HEK293 (cell line): ENCODE results near the gene KIF2C.

Experiments
- CTCF ChIA-PET: fragments of 350-600 bp; formaldehyde crosslinking; extraction: SDS; loops from one replicate; lab custom pipeline; 2021; ENCODE audit warnings: antibody characterized with exemption; lab: Yijun Ruan, JAX
- POLR2A ChIA-PET: fragments of 300-600 bp; formaldehyde crosslinking; extraction: SDS; loops from one replicate; lab custom pipeline; 2020; ENCODE audit warnings: antibody characterized with exemption, inconsistent platforms; lab: Yijun Ruan, JAX
- H3K27ac ChIP-seq: fragments of 200-500 bp; sonication (Bioruptor generic); 2 replicates; pipeline ENCODE4 v1.5.1; 2014; ENCODE audit warnings: low read depth, low read length, control low read depth, inconsistent platforms; ENCODE audit errors: extremely low read depth
- H3K36me3 ChIP-seq, 2 experiments: fragments of 200-500 bp in 1 of 2; sonication (Bioruptor generic) in 1 of 2; 1 replicate in 1 of 2; 2 replicates in 1 of 2; pipeline ENCODE4 v1.5.1; 2014 to 2017; ENCODE audit warnings: inconsistent platforms in 2 of 2, low read length in 2 of 2; ENCODE audit not compliant: control insufficient read depth in 2 of 2, insufficient read depth in 1 of 2
- H3K4me1 ChIP-seq: fragments of 200-500 bp; sonication (Bioruptor generic); 2 replicates; pipeline ENCODE4 v1.5.1; 2014; ENCODE audit warnings: mild to moderate bottlenecking, low read length, inconsistent platforms; ENCODE audit not compliant: control insufficient read depth, insufficient read depth
- H3K4me3 ChIP-seq: 2 replicates; pipeline ENCODE4 v1.5.1; 2011; ENCODE audit warnings: low read depth, mild to moderate bottlenecking, control low read depth, low read length, moderate library complexity
- H3K9me3 ChIP-seq: fragments of 200-500 bp; sonication (Bioruptor generic); 2 replicates; pipeline ENCODE4 v1.5.1; 2014; ENCODE audit warnings: low read depth, low read length, inconsistent platforms; ENCODE audit not compliant: control insufficient read depth, insufficient read depth
- GFI1B ChIP-seq: fragments of 450-650 bp; formaldehyde crosslinking; IDR thresholded peaks from 2 replicates; pipeline ENCODE4 v1.5.1; 2016; ENCODE audit warnings: missing biosample characterization, missing genetic modification characterization
- GLI2 ChIP-seq: fragments of 450-650 bp; formaldehyde crosslinking; IDR thresholded peaks from 2 replicates; pipeline ENCODE4; 2017; ENCODE audit warnings: missing biosample characterization, missing genetic modification characterization, low read depth, borderline replicate concordance
- KLF9 ChIP-seq: fragments of 450-650 bp; formaldehyde crosslinking; IDR thresholded peaks from 2 replicates; pipeline ENCODE4 v1.5.1; 2016; ENCODE audit warnings: missing biosample characterization, missing genetic modification characterization, low read depth
- PRDM1 ChIP-seq: fragments of 450-650 bp; formaldehyde crosslinking; IDR thresholded peaks from 2 replicates; pipeline ENCODE4; 2016; ENCODE audit warnings: missing biosample characterization, missing genetic modification characterization
- SCRT2 ChIP-seq: fragments of 450-650 bp; formaldehyde crosslinking; IDR thresholded peaks from 2 replicates; pipeline ENCODE4 v1.5.1; 2016; ENCODE audit warnings: missing biosample characterization, missing genetic modification characterization
- TRIM28 ChIP-seq: IDR thresholded peaks from 2 replicates; pipeline ENCODE4 v1.6.1; 2011; ENCODE audit warnings: low read length, control low read depth, borderline replicate concordance
- ZBTB1 ChIP-seq: fragments of 450-650 bp; formaldehyde crosslinking; IDR thresholded peaks from 2 replicates; pipeline ENCODE4 v1.5.1; 2016; ENCODE audit warnings: missing biosample characterization, missing genetic modification characterization
- ZBTB20 ChIP-seq: fragments of 450-650 bp; formaldehyde crosslinking; IDR thresholded peaks from 2 replicates; pipeline ENCODE4 v1.5.1; 2016; ENCODE audit warnings: missing biosample characterization, missing genetic modification characterization
- ZBTB48 ChIP-seq: fragments of 450-650 bp; formaldehyde crosslinking; IDR thresholded peaks from 2 replicates; pipeline ENCODE4 v1.5.1; 2016; ENCODE audit warnings: missing biosample characterization, missing genetic modification characterization
- ZFHX2 ChIP-seq: fragments of 450-650 bp; formaldehyde crosslinking; conservative IDR thresholded peaks from 2 replicates; pipeline ENCODE4 v1.5.1; 2016; ENCODE audit warnings: missing biosample characterization, missing genetic modification characterization
- ZNF121 ChIP-seq: fragments of 450-650 bp; formaldehyde crosslinking; IDR thresholded peaks from 2 replicates; pipeline ENCODE4 v1.5.1; 2016; ENCODE audit warnings: missing biosample characterization, missing genetic modification characterization
- ZNF16 ChIP-seq: fragments of 450-650 bp; formaldehyde crosslinking; IDR thresholded peaks from 2 replicates; pipeline ENCODE4 v1.5.1; 2016; ENCODE audit warnings: low read depth, missing biosample characterization, missing genetic modification characterization
- ZNF18 ChIP-seq: fragments of 450-650 bp; formaldehyde crosslinking; IDR thresholded peaks from 2 replicates; pipeline ENCODE4 v1.5.1; 2016; ENCODE audit warnings: missing biosample characterization, missing genetic modification characterization
- ZNF19 ChIP-seq: fragments of 450-650 bp; formaldehyde crosslinking; IDR thresholded peaks from 2 replicates; pipeline ENCODE4; 2016; ENCODE audit warnings: missing biosample characterization, missing genetic modification characterization, low read depth
- ZNF24 ChIP-seq: fragments of 450-650 bp; formaldehyde crosslinking; IDR thresholded peaks from 2 replicates; pipeline ENCODE4 v1.5.1; 2016; ENCODE audit warnings: missing biosample characterization, missing genetic modification characterization
- ZNF335 ChIP-seq: fragments of 450-650 bp; formaldehyde crosslinking; conservative IDR thresholded peaks from 2 replicates; pipeline ENCODE4 v1.5.1; 2016; ENCODE audit warnings: missing biosample characterization, missing genetic modification characterization
- ZNF350 ChIP-seq: fragments of 450-650 bp; formaldehyde crosslinking; IDR thresholded peaks from 2 replicates; pipeline ENCODE4 v1.5.0; 2017; ENCODE audit warnings: missing biosample characterization, mild to moderate bottlenecking, missing genetic modification characterization
- ZNF548 ChIP-seq: fragments of 450-650 bp; formaldehyde crosslinking; IDR thresholded peaks from 2 replicates; pipeline ENCODE4 v1.5.1; 2016; ENCODE audit warnings: missing biosample characterization, missing genetic modification characterization
- ZNF549 ChIP-seq: fragments of 450-650 bp; IDR thresholded peaks from 2 replicates; pipeline ENCODE4 v1.5.1; 2018; ENCODE audit warnings: missing biosample characterization, missing genetic modification characterization, mild to moderate bottlenecking, inconsistent platforms, moderate library complexity
- ZNF596 ChIP-seq: fragments of 450-650 bp; IDR thresholded peaks from 2 replicates; pipeline ENCODE4 v1.5.0; 2018; ENCODE audit warnings: missing biosample characterization, mild to moderate bottlenecking, missing genetic modification characterization, moderate library complexity
- ZNF654 ChIP-seq: fragments of 450-650 bp; formaldehyde crosslinking; IDR thresholded peaks from 2 replicates; pipeline ENCODE4 v1.5.1; 2016; ENCODE audit warnings: low read depth, missing biosample characterization, missing genetic modification characterization
- ZNF677 ChIP-seq: fragments of 450-650 bp; IDR thresholded peaks from 2 replicates; pipeline ENCODE4 v1.5.0; 2018; ENCODE audit warnings: missing biosample characterization, mild to moderate bottlenecking, missing genetic modification characterization, moderate library complexity
- ZNF768 ChIP-seq: fragments of 450-650 bp; formaldehyde crosslinking; IDR thresholded peaks from 2 replicates; pipeline ENCODE4 v1.5.1; 2018; ENCODE audit warnings: missing biosample characterization, mild to moderate bottlenecking, missing genetic modification characterization
- TF ChIP-seq, protein P1 (sequence below): fragments of 450-650 bp; formaldehyde crosslinking; IDR thresholded peaks from 2 replicates; pipeline ENCODE4 v1.5.1; 2016; ENCODE audit warnings: missing biosample characterization, missing genetic modification characterization
- TF ChIP-seq, protein P2 (sequence below): fragments of 450-650 bp; formaldehyde crosslinking; conservative IDR thresholded peaks from 2 replicates; pipeline ENCODE4 v1.5.1; 2016; ENCODE audit warnings: low read depth, missing biosample characterization, missing genetic modification characterization

Gene KIF2C

DNA sequence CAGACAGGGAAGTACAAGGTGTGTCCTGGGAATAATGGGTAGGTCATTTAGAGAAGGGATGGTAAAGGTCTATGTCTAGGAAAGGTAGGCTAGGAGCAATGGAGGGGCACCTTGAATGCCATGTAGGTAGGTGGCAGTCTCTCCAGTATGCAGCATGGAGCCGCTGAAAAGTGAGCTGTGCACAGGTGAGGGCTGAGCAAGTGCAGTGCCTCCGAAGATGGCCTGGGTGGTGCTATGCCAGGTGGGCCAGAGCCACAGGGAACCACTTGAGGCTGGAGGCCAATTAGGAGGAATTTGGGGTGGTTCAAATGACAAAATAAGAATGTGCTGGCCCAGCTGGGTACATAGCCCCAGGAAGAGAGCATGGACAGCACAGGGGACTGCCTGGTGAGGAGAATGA, 33.7 kb upstream of the KIF2C start (continued):
- TF ChIP-seq ZNF18 (tag by site-specific recombination), result no peak
- no peak for TF ChIP-seq KLF9 (tag by site-specific recombination)
- TF ChIP-seq, all 188 proteins: peak for 0

DNA sequence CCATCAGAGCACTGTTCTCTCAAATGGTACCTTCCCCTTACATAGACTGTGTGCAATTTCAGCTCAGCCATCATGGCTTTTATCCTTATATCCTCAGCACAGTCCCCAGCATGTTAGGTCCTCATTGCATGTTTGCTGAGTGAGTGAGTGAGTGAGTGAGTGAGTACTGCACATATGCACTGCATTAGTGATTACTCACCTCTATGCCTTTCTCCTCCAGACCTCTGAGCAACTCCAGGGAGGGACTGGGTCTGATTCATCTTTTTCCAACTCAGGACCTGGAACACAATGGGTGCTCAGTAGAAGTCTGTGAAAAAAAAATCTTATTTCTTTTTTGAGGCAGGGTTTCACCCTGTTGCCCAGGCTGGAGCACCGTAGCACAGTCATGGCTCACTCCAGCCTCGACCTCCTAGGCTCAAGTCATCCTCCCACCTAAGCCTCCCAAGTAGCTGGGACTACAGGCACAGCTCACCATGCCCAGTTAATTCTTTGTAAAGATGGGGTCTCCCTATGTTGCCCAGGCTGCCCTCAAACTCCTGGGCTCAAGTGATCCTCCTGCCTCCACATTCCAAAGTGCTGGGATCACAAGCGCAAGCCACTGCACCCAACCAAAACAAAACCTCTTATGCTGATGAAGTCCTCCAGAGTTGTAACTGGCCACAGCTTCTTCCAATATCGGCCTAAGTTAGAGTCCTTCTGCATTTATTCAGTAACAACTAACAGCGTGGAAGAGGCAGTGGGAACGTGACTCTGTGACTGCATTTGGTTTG, 32.3 kb upstream of the KIF2C start:
- Histone ChIP-seq H3K4me1 (no peaks in the 10 kb centered on the region), H3K36me3 (no peaks in the 10 kb centered on the region), H3K27ac (no peak overlapping the region), H3K4me3 (no peak overlapping the region), H3K9me3 (no peaks in the 10 kb centered on the region)
- POLR2A ChIA-PET, result interaction anchor here (1.6 kb wide), 1 partner anchor 11 kb away, joined by 4 read pairs; no protein-coding TSS in a partner anchor
- CTCF ChIA-PET, result interaction anchor here (0.6 to 1.6 kb wide), 8 partner anchors 9 to 211 kb away, joined by 3 to 5 read pairs (median 4); no protein-coding TSS in a partner anchor
- TF ChIP-seq SCRT2, result no peak
- no peak for TF ChIP-seq ZNF768 (tag by site-specific recombination)
- TF ChIP-seq, protein P1, sequence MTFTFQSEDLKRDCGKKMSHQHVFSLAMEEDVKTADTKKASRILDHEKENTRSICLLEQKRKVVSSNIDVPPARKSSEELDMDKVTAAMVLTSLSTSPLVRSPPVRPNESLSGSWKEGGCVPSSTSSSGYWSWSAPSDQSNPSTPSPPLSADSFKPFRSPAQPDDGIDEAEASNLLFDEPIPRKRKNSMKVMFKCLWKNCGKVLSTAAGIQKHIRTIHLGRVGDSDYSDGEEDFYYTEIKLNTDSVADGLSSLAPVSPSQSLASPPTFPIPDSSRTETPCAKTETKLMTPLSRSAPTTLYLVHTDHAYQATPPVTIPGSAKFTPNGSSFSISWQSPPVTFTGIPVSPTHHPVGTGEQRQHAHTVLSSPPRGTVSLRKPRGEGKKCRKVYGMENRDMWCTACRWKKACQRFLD (tag by site-specific recombination), result no peak
- TF ChIP-seq PRDM1, result peak; percentile 88
- no peak for TF ChIP-seq GLI2
- TF ChIP-seq ZNF121 (tag by site-specific recombination), result peak; percentile 63
- TF ChIP-seq ZNF19, result no peak

- no peaks in the 10 kb centered on the region for H3K36me3 ChIP-seq
- H3K4me3 ChIP-seq, result no peak overlapping the region
- H3K9me3 ChIP-seq, result no peaks in the 10 kb centered on the region
- H3K4me1 ChIP-seq, result no peaks in the 10 kb centered on the region
- POLR2A ChIA-PET, result no interaction called here
- H3K27ac ChIP-seq, result no peak overlapping the region
- CTCF ChIA-PET, result interaction anchor here (0.7 to 1.1 kb wide), 6 partner anchors 9 to 212 kb away, joined by 3 to 7 read pairs (median 4); partner anchors contain the start of gene RNU5D-1
- TF ChIP-seq PRDM1 (0 out of 2 replicates have a peak, but pooled peaks have one; percentile 29), ZNF654 (tag by site-specific recombination) (peak; percentile 67), ZBTB1 (tag by site-specific recombination) (no peak), TRIM28 (peak; percentile 72), ZNF16 (tag by site-specific recombination) (no peak), ZBTB48 (tag by site-specific recombination) (peak; percentile 74), ZNF548 (tag by site-specific recombination) (no peak), ZNF335 (tag by site-specific recombination) (peak; percentile 94), ZNF596 (tag by site-specific recombination) (no peak), ZNF677 (no peak), ZBTB20 (no peak), GFI1B (tag by site-specific recombination) (no peak), ZFHX2 (tag by site-specific recombination) (peak; percentile 93), ZNF350 (tag by site-specific recombination) (no peak), ZNF549 (tag by site-specific recombination) (no peak), ZNF24 (tag by site-specific recombination) (no peak)
- TF ChIP-seq, protein P2, sequence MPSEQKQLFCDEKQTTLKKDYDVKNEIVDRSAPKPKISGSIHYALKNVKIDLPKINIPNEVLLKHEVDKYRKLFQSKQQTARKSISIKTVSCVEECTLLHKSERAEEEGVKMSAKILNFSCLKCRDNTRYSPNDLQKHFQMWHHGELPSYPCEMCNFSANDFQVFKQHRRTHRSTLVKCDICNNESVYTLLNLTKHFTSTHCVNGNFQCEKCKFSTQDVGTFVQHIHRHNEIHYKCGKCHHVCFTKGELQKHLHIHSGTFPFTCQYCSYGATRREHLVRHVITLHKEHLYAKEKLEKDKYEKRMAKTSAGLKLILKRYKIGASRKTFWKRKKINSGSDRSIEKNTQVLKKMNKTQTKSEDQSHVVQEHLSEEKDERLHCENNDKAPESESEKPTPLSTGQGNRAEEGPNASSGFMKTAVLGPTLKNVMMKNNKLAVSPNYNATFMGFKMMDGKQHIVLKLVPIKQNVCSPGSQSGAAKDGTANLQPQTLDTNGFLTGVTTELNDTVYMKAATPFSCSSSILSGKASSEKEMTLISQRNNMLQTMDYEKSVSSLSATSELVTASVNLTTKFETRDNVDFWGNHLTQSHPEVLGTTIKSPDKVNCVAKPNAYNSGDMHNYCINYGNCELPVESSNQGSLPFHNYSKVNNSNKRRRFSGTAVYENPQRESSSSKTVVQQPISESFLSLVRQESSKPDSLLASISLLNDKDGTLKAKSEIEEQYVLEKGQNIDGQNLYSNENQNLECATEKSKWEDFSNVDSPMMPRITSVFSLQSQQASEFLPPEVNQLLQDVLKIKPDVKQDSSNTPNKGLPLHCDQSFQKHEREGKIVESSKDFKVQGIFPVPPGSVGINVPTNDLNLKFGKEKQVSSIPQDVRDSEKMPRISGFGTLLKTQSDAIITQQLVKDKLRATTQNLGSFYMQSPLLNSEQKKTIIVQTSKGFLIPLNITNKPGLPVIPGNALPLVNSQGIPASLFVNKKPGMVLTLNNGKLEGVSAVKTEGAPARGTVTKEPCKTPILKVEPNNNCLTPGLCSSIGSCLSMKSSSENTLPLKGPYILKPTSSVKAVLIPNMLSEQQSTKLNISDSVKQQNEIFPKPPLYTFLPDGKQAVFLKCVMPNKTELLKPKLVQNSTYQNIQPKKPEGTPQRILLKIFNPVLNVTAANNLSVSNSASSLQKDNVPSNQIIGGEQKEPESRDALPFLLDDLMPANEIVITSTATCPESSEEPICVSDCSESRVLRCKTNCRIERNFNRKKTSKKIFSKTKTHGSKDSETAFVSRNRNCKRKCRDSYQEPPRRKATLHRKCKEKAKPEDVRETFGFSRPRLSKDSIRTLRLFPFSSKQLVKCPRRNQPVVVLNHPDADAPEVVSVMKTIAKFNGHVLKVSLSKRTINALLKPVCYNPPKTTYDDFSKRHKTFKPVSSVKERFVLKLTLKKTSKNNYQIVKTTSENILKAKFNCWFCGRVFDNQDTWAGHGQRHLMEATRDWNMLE (tag by site-specific recombination), result no peak
Measured at GRCh38 chr1:44707959-44708831, 31.4 kb upstream of the KIF2C start.
